Right lobe of liver (tissue), 6 donors: ENCODE measurements around the gene EPHA2. TPM values are rescaled to one million over a fixed set of nuclear protein-coding genes. Genes with fewer than 3 reads are reported as not detected.

Experiments
- ATAC-seq, 4 donors: fragments of 200-7000 bp; cut with Tn5 transposase; one replicate each; pipeline ENCODE4 v1.9.1; 2020; ENCODE audit warnings: mild to moderate bottlenecking in 4 of 4, moderate library complexity in 4 of 4
- DNase-seq, 3 donors: peaks; one replicate each; pipeline ENCODE4 v3.0.0-alpha.2; 2020
- H3K27ac ChIP-seq, 3 donors: fragments of 200-600 bp; one replicate each; pipeline ENCODE4 v1.8.0; 2022
- H3K27me3 ChIP-seq, 2 donors: fragments of 200-600 bp; one replicate each; pipeline ENCODE4 v1.8.0; 2022
- H3K36me3 ChIP-seq, 4 donors: fragments of 200-600 bp; sonication (generic) in 1 of 4; one replicate each; pipeline versions ENCODE4 v1.5.1 to v1.8.0; 2017 to 2022; ENCODE audit warnings: control low read depth in 1 of 4
- H3K4me1 ChIP-seq, 4 donors: fragments of 200-600 bp; sonication (generic) in 1 of 4; one replicate each; pipeline versions ENCODE4 v1.5.1 to v1.8.0; 2017 to 2022; ENCODE audit warnings: control low read depth in 1 of 4
- H3K4me3 ChIP-seq, 3 donors: fragments of 200-600 bp; one replicate each; pipeline ENCODE4 v1.8.0; 2022
- H3K9me3 ChIP-seq, 4 donors: fragments of 200-600 bp; sonication (generic) in 1 of 4; one replicate each; pipeline versions ENCODE4 v1.5.1 to v1.8.0; 2017 to 2022; ENCODE audit warnings: control low read depth in 1 of 4
- POLR2A ChIP-seq: fragments of 450-650 bp; IDR thresholded peaks from one replicate; pipeline ENCODE4 v1.6.1; 2017; ENCODE audit warnings: antibody characterized with exemption, mild to moderate bottlenecking
- WGBS: methylation state at CpG from one replicate; pipeline ENCODE4 v1.1.6; 2018; ENCODE audit warnings: low coverage, low lambda C conversion rate; ENCODE audit not compliant: insufficient coverage; ENCODE audit errors: missing lambda C conversion rate; 5-methylcytosine and 5-hydroxymethylcytosine counted together
- intact Hi-C, 2 donors: fragments of 100-400 bp; cut with DNase I; formaldehyde crosslinking; loops; one replicate each; pipeline versions ENCODE4 v1.11.2 to v1.14.1; 2022
- total RNA-seq, 6 experiments: library from RNA; depleted of rRNA in 2 of 6; stranded (reverse); fragments of >200 nt in 2 of 6; fragmentation: NEBNext Ultra II Directional in 3 of 6; extraction: Animal tissue kit (Norgen Biotek cat#: 25700) in 3 of 6; gene quantifications; one replicate each; pipeline versions ENCODE4 v1.1.0 to v1.2.4, GENCODE V29; 2016 to 2023
- TF ChIP-seq, protein P1 (sequence below), 4 donors: fragments of 200-600 bp in 3 of 4; fragments of 450-650 bp in 1 of 4; IDR thresholded peaks; one replicate each; pipeline versions ENCODE4 v1.5.1 to v1.8.0; 2016 to 2022; ENCODE audit warnings: antibody characterized with exemption in 4 of 4, mild to moderate bottlenecking in 2 of 4
- donor health status: DM: no; HTN: yes; CAD: no.
- donor health status: DM: no; HTN: no; CAD: no.
- donor health status: DM: no; HTN: no; CAD: no.
- donor health status: DM: no; HTN: yes; CAD: no.
- donor health status: DM: no; HTN: yes; CAD: no.

EPHA2 gene
- total RNA-seq, 6 experiments from 2014 or later = 6.0 to 14.7 (median 10.8) TPM

DNA sequence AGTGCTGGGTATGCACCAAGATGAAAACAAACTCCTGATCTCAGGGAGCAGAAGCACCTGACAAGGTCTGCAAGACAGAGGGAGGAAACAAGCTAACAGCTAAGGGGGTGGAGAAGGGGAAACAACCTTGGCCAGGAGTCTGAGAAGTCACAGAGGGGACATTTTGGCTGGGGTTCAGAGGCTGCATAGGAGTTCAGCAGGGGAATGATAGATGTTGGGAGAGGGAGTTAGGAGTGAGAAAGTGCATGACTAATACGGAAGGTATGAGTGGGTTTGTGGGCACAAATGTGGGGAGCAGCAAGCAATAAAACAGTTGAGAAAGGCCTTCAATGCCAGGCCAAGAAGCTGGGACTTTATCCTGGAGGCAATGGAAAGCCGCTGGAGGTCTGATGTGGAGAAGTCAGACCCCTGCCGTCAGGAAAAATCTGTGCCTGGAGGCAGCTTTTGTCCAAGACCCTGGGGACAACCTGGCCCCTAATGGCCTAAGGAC lies 16.4 kb downstream of the EPHA2 start:
- Histone ChIP-seq H3K9me3 (no peaks in the 10 kb centered on the region), H3K27me3 (no peaks in the 10 kb centered on the region), H3K4me3 (no peak overlapping the region), H3K36me3 (peaks cover 0 to 27% (median 14%) of the 10 kb centered on the region in 4 donors), H3K27ac (peak overlapping the region in 1 of 3 donors; percentile 38), H3K4me1 (peaks cover 0 to 24% (median 7%) of the 10 kb centered on the region in 4 donors)
- intact Hi-C loops = no loop called here
- TF ChIP-seq, protein P1, sequence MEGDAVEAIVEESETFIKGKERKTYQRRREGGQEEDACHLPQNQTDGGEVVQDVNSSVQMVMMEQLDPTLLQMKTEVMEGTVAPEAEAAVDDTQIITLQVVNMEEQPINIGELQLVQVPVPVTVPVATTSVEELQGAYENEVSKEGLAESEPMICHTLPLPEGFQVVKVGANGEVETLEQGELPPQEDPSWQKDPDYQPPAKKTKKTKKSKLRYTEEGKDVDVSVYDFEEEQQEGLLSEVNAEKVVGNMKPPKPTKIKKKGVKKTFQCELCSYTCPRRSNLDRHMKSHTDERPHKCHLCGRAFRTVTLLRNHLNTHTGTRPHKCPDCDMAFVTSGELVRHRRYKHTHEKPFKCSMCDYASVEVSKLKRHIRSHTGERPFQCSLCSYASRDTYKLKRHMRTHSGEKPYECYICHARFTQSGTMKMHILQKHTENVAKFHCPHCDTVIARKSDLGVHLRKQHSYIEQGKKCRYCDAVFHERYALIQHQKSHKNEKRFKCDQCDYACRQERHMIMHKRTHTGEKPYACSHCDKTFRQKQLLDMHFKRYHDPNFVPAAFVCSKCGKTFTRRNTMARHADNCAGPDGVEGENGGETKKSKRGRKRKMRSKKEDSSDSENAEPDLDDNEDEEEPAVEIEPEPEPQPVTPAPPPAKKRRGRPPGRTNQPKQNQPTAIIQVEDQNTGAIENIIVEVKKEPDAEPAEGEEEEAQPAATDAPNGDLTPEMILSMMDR (IDR thresholded peaks at IDR 0.05) = no peak
- TF ChIP-seq POLR2A = no peak
- no peak for DNase-seq
- no peak for ATAC-seq
- 60% methylated on average over 1 of the region's 3 CpGs for WGBS

DNA sequence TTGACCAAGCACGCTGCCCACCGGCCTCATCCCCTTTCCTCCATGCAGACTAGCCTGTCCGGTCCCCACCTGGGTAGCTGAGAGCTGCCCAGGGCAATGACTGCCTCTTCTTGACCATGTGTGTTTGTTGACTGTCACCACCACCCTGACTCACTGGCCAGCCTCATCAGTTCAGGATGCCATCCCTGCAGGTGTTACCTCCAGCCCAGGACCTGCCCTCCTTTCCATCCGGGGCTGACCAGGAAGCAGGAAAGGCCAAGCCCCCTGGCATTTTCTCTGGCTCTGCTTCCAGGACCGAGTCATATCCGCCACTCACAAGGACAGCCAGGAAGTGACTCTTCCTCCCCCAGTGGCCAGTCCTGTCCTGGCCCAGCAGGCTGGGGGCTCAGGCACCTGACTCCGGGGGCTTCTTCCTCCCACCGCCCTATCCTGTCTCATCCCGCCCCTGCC lies 17.1 kb downstream of the EPHA2 start:
- Histone ChIP-seq H3K4me1 (peaks cover 0 to 17% (median 4%) of the 10 kb centered on the region in 4 donors), H3K27me3 (no peaks in the 10 kb centered on the region), H3K9me3 (no peaks in the 10 kb centered on the region), H3K27ac (peak overlapping the region in 1 of 3 donors; percentile 38), H3K36me3 (peaks cover 0 to 31% (median 15%) of the 10 kb centered on the region in 4 donors), H3K4me3 (no peak overlapping the region)
- ATAC-seq = peak; percentile 5 to 32 (median 12)
- intact Hi-C loops = no loop called here
- no peak for DNase-seq
- TF ChIP-seq, protein P1 (IDR thresholded peaks at IDR 0.05) = no peak
- no peak for TF ChIP-seq POLR2A
- WGBS = 65% methylated on average over 4 of the region's 9 CpGs

DNA sequence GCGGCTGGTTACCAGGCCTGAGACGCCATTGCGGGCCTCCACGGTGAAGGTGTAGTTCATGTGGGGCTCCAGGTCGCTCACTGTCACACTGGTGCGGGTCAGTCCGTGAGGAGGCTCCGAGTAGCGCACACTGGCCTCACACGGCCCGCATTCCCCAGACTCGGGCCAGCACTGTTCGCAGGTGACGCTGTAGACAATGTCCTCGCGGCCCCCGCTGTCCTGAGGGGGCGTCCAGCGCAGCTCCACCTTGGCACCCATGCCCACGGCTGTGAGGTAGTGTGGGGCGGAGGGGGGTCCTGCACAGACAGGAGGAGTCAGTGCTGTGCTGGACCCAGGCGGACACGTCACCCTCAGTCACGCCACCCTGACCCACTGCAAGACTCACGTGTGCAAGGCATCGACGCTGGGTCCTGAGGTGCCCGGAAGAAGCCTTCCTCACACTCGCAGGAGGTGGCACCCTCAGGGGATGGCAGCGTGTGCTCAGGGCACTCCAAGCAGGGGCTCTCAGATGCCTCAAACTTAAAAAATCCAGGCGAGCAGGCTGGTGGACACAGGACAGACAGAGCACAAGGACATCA lies 17.9 kb downstream of the EPHA2 start:
- ATAC-seq = no peak
- intact Hi-C loops = no loop called here
- no peak for TF ChIP-seq POLR2A
- TF ChIP-seq, protein P1 (IDR thresholded peaks at IDR 0.05) = no peak
- DNase-seq = no peak
- no CpG with 5 or more reads among the region's 31 CpGs for WGBS
- Histone ChIP-seq H3K36me3 (peaks cover 4 to 39% (median 19%) of the 10 kb centered on the region in 4 donors), H3K9me3 (no peaks in the 10 kb centered on the region), H3K27me3 (no peaks in the 10 kb centered on the region), H3K27ac (no peak overlapping the region), H3K4me1 (peaks cover 0 to 10% (median 0%) of the 10 kb centered on the region in 4 donors), H3K4me3 (no peak overlapping the region)

DNA sequence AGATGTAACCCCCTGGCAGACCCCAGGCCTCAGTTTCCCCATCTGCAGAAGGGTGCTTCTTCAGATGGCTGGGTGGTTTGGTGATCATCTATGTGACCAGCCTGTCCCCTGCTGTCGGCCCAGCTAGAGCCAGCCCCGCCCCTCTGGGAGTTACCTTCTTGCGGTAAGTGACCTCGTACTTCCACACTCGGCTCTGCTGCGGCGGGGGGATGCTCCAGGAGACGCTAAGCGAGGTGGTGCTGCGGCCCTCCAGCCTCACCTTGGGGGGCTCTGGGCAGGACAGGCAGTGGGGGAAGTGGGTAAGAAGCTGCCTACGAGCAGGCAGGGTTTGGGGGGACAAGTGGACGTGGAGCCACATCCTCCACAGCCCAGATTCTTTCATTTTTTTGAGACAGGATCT lies 20.4 kb downstream of the EPHA2 start:
- intact Hi-C loops = no loop called here
- no peaks in the 10 kb centered on the region for H3K9me3 ChIP-seq
- ATAC-seq = no peak
- 80% methylated on average over 4 of the region's 12 CpGs for WGBS
- no peak for DNase-seq
- TF ChIP-seq, protein P1 (IDR thresholded peaks at IDR 0.05) = no peak
- no peak for TF ChIP-seq POLR2A
- H3K4me1 ChIP-seq = no peaks in the 10 kb centered on the region
- H3K36me3 ChIP-seq = peaks cover 4 to 53% (median 28%) of the 10 kb centered on the region in 4 donors
- H3K27ac ChIP-seq = no peak overlapping the region
- H3K27me3 ChIP-seq = no peaks in the 10 kb centered on the region
- no peak overlapping the region for H3K4me3 ChIP-seq
